Neural cell (in vitro differentiated cells): Measurements from ENCODE around the gene HJURP. TPM values are rescaled to one million over a fixed set of nuclear protein-coding genes. Genes with fewer than 3 reads are reported as not detected.

Source experiments
- H2AFZ ChIP-seq: fragments of 200-600, 300-800 bp; sonication (generic), shearing (Covaris generic); 2 replicates; pipeline ENCODE4 v1.6.0; 2014; ENCODE audit warnings: low read depth, mild to moderate bottlenecking, antibody characterized with exemption, low read length, moderate library complexity
- H3F3A ChIP-seq: fragments of 200-600 bp; shearing (Covaris generic); 2 replicates; pipeline ENCODE4 v1.6.1; 2016; ENCODE audit warnings: mild to moderate bottlenecking, moderate library complexity, mixed read lengths, antibody characterized with exemption, low read length; ENCODE audit not compliant: insufficient read depth, poor library complexity, severe bottlenecking
- H3K27ac ChIP-seq: fragments of 200-600, 300-800 bp; sonication (generic), shearing (Covaris generic); 2 replicates; pipeline ENCODE4 v1.5.1; 2014; ENCODE audit warnings: mild to moderate bottlenecking, low read length, moderate library complexity
- H3K27me3 ChIP-seq: fragments of 300-800, 200-600 bp; sonication (generic), shearing (Covaris generic); 2 replicates; pipeline ENCODE4 v1.6.0; 2014; ENCODE audit warnings: mild to moderate bottlenecking, low read depth, low read length, moderate library complexity; ENCODE audit not compliant: insufficient read depth
- H3K36me3 ChIP-seq: fragments of 300-800, 200-600 bp; sonication (generic), shearing (Covaris generic); 2 replicates; pipeline ENCODE4 v1.5.1; 2014; ENCODE audit warnings: mild to moderate bottlenecking, antibody characterized with exemption, low read length, moderate library complexity; ENCODE audit not compliant: insufficient read depth
- H3K4me2 ChIP-seq: fragments of 300-800, 200-600 bp; sonication (generic), shearing (Covaris generic); 2 replicates; pipeline ENCODE4 v1.6.0; 2014; ENCODE audit warnings: mild to moderate bottlenecking, low read length
- H3K4me3 ChIP-seq: fragments of 300-800, 200-600 bp; sonication (generic), shearing (Covaris generic); 2 replicates; pipeline ENCODE4 v1.5.1; 2014; ENCODE audit warnings: mild to moderate bottlenecking, low read length, moderate library complexity
- H3K79me2 ChIP-seq: fragments of 200-600 bp; shearing (Covaris generic); replicated peaks from 2 replicates; pipeline ENCODE4 v1.6.0; 2014; ENCODE audit warnings: mild to moderate bottlenecking, low read length, moderate library complexity; ENCODE audit not compliant: insufficient read depth
- H3K9ac ChIP-seq: fragments of 300-800, 200-600 bp; sonication (generic), shearing (Covaris generic); 2 replicates; pipeline ENCODE4 v1.6.1; 2016; ENCODE audit warnings: mild to moderate bottlenecking, low read length, mixed read lengths
- H3K9me2 ChIP-seq: fragments of 200-600 bp; shearing (Covaris generic); 2 replicates; pipeline ENCODE4 v1.6.1; 2016; ENCODE audit warnings: mild to moderate bottlenecking, low read length, mixed read lengths; ENCODE audit not compliant: insufficient read depth
- H3K9me3 ChIP-seq: fragments of 200-600, 300-800 bp; sonication (generic), shearing (Covaris generic); 2 replicates; pipeline ENCODE4 v1.6.1; 2016; ENCODE audit warnings: mild to moderate bottlenecking, mixed run types, low read length, moderate library complexity, mixed read lengths
- H4K20me1 ChIP-seq: fragments of 200-600 bp; shearing (Covaris generic); 2 replicates; pipeline ENCODE4 v1.6.1; 2016; ENCODE audit warnings: mild to moderate bottlenecking, mixed run types; ENCODE audit not compliant: insufficient read depth
- CTCF ChIP-seq: fragments of 450-650 bp; IDR thresholded peaks from 2 replicates; pipeline ENCODE4 v1.5.1; 2014; ENCODE audit warnings: antibody characterized with exemption, mild to moderate bottlenecking, moderate library complexity; ENCODE audit not compliant: poor library complexity, severe bottlenecking
- EP300 ChIP-seq: fragments of 450-650 bp; conservative IDR thresholded peaks from 2 replicates; pipeline ENCODE4 v1.6.1; 2014; ENCODE audit warnings: antibody characterized with exemption, mild to moderate bottlenecking, moderate library complexity; ENCODE audit not compliant: poor library complexity, severe bottlenecking
- EZH2 ChIP-seq: fragments of 200-600, 300-800 bp; shearing (Covaris generic), sonication (generic); IDR thresholded peaks from 2 replicates; pipeline ENCODE4 v1.6.1; 2014; ENCODE audit warnings: antibody characterized with exemption, low read length, borderline replicate concordance, mild to moderate bottlenecking; ENCODE audit not compliant: insufficient read depth, poor library complexity, severe bottlenecking
- MXI1 ChIP-seq: fragments of 450-650 bp; conservative IDR thresholded peaks from 2 replicates; pipeline ENCODE4 v1.6.1; 2014; ENCODE audit warnings: antibody characterized with exemption, mild to moderate bottlenecking; ENCODE audit not compliant: poor library complexity, severe bottlenecking
- POLR2AphosphoS5 ChIP-seq: IDR thresholded peaks from 2 replicates; pipeline ENCODE4 v1.6.1; 2012
- RAD21 ChIP-seq: fragments of 450-650 bp; conservative IDR thresholded peaks from 2 replicates; pipeline ENCODE4 v1.6.1; 2014; ENCODE audit warnings: antibody characterized with exemption, mild to moderate bottlenecking, moderate library complexity
- REST ChIP-seq: IDR thresholded peaks from 2 replicates; pipeline ENCODE4 v1.6.1; 2012; ENCODE audit warnings: borderline replicate concordance
- SMC3 ChIP-seq: fragments of 450-650 bp; conservative IDR thresholded peaks from 2 replicates; pipeline ENCODE4 v1.6.1; 2014; ENCODE audit warnings: antibody characterized with exemption, mild to moderate bottlenecking, moderate library complexity; ENCODE audit not compliant: poor library complexity
- TAF1 ChIP-seq: IDR thresholded peaks from 2 replicates; pipeline ENCODE4 v1.6.1; 2012; ENCODE audit warnings: low read depth
- polyA plus RNA-seq: library from polyadenylated mRNA; depleted of rRNA; stranded (reverse); fragments of >200 nt; gene quantifications from 2 replicates; pipeline ENCODE4 v1.2.3, GENCODE V29; 2014

HJURP gene
- polyA plus RNA-seq, 1 donor from 2014 or later = 1.3 TPM

- H3F3A ChIP-seq = no peaks in the 10 kb centered on the region
- TF ChIP-seq SMC3 (no peak), CTCF (no peak), RAD21 (no peak), EZH2 (no peak), TAF1 (no peak), REST (no peak), MXI1 (no peak), EP300 (no peak), POLR2AphosphoS5 (no peak)
- H4K20me1 ChIP-seq = no peaks in the 10 kb centered on the region
These were observed 30.0 kb downstream of the HJURP start for GRCh38 chr2:233824373-233824772.

DNA sequence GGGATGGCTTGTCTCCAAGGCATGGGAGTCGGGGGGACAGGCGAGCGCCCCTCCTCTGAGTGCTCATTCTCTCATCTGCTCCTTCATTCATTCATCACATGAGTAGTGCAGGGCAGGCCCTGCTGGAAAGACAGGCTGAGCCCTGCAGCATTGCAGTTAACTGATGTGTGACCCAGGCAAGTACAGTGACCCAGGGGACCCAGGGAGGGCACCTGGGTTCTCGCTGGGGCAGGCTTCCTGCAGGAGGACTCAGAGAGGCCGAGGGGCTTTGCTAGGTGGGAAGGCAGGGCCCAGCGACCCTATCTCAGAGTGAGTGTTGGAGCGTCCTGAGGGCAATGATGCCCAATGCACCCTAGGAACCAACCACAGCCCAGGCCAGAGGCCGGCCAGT lies 30.6 kb downstream of the HJURP start:
- Histone ChIP-seq H4K20me1 (no peaks in the 10 kb centered on the region), H2AFZ (no peak overlapping the region), H3K9ac (no peak overlapping the region), H3K27ac (no peak overlapping the region), H3K79me2 (no peaks in the 10 kb centered on the region), H3K9me2 (no peaks in the 10 kb centered on the region), H3K4me3 (no peak overlapping the region), H3K36me3 (no peaks in the 10 kb centered on the region), H3K27me3 (no peaks in the 10 kb centered on the region), H3F3A (no peaks in the 10 kb centered on the region), H3K9me3 (no peaks in the 10 kb centered on the region), H3K4me2 (no peak overlapping the region)
- TF ChIP-seq MXI1 = no peak

More at GRCh38 chr2:233824373-233824772, 30.0 kb downstream of the HJURP start:
- H3K27ac ChIP-seq = no peak overlapping the region
- H3K9ac ChIP-seq = no peak overlapping the region
- H3K9me3 ChIP-seq = no peaks in the 10 kb centered on the region
- H3K27me3 ChIP-seq = no peaks in the 10 kb centered on the region
- no peak overlapping the region for H3K4me2 ChIP-seq
- H3K9me2 ChIP-seq = no peaks in the 10 kb centered on the region
- H3K36me3 ChIP-seq = no peaks in the 10 kb centered on the region
- H2AFZ ChIP-seq = no peak overlapping the region
- no peaks in the 10 kb centered on the region for H3K79me2 ChIP-seq
- H3K4me3 ChIP-seq = no peak overlapping the region
